UCSD-AML1 (cell line): Measurements from ENCODE around the gene ZNF138.

ENCODE experiments used
- DNase-seq: peaks from one replicate; lab custom pipeline; 2025; ENCODE audit not compliant: unreplicated experiment; lab: John Stamatoyannopoulos, UW

ZNF138 gene

GRCh38 chr7:64875258-64875657 is 81.0 kb downstream of the ZNF138 start:
- no peak for DNase-seq

- DNase-seq = no peak
Measured at GRCh38 chr7:64875658-64876406, 81.6 kb downstream of the ZNF138 start.

- no peak for DNase-seq
Measured at GRCh38 chr7:64876792-64877713, 82.8 kb downstream of the ZNF138 start.

- no peak for DNase-seq
Measured at GRCh38 chr7:64877714-64878610, 83.7 kb downstream of the ZNF138 start.

DNA sequence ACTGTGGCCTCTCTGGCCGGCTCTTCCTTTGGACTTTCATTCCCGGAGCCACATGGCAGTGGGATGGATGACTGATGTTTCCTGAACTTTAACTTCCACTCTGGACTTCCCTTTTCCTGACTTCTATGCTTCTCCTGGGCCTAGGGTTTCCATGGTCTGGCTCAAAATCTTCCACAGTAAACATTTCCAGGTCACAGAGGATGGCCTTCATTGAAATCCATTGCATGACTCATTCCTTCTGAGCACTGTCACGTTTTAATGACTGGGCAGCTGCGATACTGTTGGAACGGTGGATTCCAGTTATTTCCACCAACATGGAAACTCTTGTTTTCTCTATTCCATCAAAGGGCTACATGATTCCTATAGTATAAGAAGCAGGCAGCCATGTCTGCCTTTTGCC is 84.5 kb downstream of the ZNF138 start:
- DNase-seq = no peak

GRCh38 chr7:64879086-64879730 is 85.0 kb downstream of the ZNF138 start:
- no peak for DNase-seq

- DNase-seq = no peak
Measured at GRCh38 chr7:64879800-64880199, 85.6 kb downstream of the ZNF138 start.

GRCh38 chr7:64880322-64881297 is 86.4 kb downstream of the ZNF138 start:
- no peak for DNase-seq

DNA sequence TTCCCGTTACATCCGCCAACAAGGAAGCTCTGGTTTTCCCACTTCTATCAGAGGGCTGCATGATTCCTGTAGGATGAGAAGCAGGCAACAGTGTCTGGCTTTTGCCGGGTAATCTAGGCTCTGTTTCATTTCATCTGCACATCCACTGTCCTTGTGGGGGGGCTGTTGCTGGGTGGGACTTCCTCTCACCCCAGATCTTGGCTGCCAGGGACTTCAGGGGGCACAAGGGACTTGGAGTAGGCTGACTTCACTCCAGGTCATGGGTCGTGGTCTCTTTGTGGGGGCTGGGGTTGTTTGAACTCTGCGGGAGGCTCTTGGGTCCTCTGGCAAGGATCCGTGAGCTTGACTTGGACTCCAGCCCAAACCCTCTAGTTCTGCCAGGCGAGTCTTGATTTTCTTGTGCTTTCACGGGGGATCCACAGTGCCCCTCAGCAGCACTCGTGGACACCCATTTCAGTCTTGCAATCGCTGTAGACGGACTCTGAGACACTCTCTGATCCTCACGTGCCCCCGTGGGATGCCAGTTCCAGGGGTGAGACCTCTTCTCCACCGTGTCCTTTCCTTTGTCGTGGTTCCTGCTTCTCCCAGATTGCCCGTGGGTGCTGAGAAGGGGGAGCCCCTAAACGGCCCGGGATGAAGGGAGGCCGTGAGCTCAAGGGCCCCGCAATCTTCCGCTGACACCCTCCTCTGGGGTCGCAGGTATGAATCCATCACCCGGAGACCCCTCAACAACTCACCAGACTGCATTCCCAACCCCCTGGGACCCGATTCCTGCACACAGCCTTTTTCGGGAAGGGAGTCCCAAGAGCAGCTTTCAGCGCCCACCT is 87.4 kb downstream of the ZNF138 start:
- no peak for DNase-seq

DNA sequence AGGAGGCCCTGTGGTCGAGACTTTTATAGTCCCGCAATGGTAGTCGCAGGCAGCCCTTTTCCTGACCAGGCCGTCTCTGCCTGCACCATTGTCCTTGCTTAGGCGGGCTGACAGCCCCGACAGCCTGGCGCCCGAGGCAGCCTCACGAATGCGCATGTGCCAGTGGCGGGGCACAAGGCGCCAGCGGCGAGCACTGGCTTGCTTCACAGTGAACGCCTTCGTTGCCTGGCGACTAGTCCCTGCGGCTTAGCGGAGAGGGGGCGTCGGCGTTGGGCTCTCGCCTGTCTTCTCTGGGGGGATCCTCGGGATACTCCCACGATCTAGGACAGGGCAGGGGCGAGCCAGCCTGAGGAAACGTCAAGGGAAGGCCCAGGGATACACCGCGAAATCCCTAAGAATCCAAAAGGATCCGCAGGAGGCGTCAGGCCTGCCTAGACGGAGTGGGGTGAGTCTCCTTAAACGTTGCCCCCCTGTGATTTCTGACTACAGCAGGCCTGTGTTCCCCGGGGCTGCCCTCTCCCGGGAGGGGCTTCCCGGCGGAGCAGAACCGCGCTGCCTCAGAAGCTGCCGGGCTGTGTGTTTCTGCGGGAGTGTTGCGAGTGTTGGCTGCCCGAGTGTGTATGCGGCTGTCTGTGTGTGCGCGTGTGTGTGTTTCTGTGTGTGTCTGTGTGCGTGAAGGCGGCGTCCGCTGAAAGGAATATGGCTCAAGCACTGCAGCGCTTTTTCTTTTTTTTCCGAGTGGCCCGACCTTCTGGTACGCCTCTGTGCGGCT is 88.3 kb downstream of the ZNF138 start:
- DNase-seq = no peak
